HEK293 (cell line): ENCODE results near the gene ARHGAP8.

ENCODE experiments used
- CTCF ChIA-PET: fragments of 350-600 bp; formaldehyde crosslinking; extraction: SDS; loops from one replicate; lab custom pipeline; 2021; ENCODE audit warnings: antibody characterized with exemption; lab: Yijun Ruan, JAX
- POLR2A ChIA-PET: fragments of 300-600 bp; formaldehyde crosslinking; extraction: SDS; loops from one replicate; lab custom pipeline; 2020; ENCODE audit warnings: antibody characterized with exemption, inconsistent platforms; lab: Yijun Ruan, JAX
- H3K27ac ChIP-seq: fragments of 200-500 bp; sonication (Bioruptor generic); 2 replicates; pipeline ENCODE4 v1.5.1; 2014; ENCODE audit warnings: low read depth, low read length, control low read depth, inconsistent platforms; ENCODE audit errors: extremely low read depth
- H3K36me3 ChIP-seq, 2 experiments: fragments of 200-500 bp in 1 of 2; sonication (Bioruptor generic) in 1 of 2; 1 replicate in 1 of 2; 2 replicates in 1 of 2; pipeline ENCODE4 v1.5.1; 2014 to 2017; ENCODE audit warnings: inconsistent platforms in 2 of 2, low read length in 2 of 2; ENCODE audit not compliant: control insufficient read depth in 2 of 2, insufficient read depth in 1 of 2
- H3K4me1 ChIP-seq: fragments of 200-500 bp; sonication (Bioruptor generic); 2 replicates; pipeline ENCODE4 v1.5.1; 2014; ENCODE audit warnings: mild to moderate bottlenecking, low read length, inconsistent platforms; ENCODE audit not compliant: control insufficient read depth, insufficient read depth
- H3K4me3 ChIP-seq: 2 replicates; pipeline ENCODE4 v1.5.1; 2011; ENCODE audit warnings: low read depth, mild to moderate bottlenecking, control low read depth, low read length, moderate library complexity
- H3K9me3 ChIP-seq: fragments of 200-500 bp; sonication (Bioruptor generic); 2 replicates; pipeline ENCODE4 v1.5.1; 2014; ENCODE audit warnings: low read depth, low read length, inconsistent platforms; ENCODE audit not compliant: control insufficient read depth, insufficient read depth
- INSM2 ChIP-seq: fragments of 450-650 bp; formaldehyde crosslinking; IDR thresholded peaks from 2 replicates; pipeline ENCODE4 v1.5.1; 2016; ENCODE audit warnings: missing biosample characterization, missing genetic modification characterization
- KLF7 ChIP-seq: fragments of 450-650 bp; formaldehyde crosslinking; IDR thresholded peaks from 2 replicates; pipeline ENCODE4 v1.5.1; 2016; ENCODE audit warnings: missing biosample characterization, missing genetic modification characterization, borderline replicate concordance
- PATZ1 ChIP-seq: fragments of 450-650 bp; formaldehyde crosslinking; IDR thresholded peaks from 2 replicates; pipeline ENCODE4 v1.5.1; 2016; ENCODE audit warnings: missing biosample characterization, missing genetic modification characterization
- SALL2 ChIP-seq: fragments of 450-650 bp; formaldehyde crosslinking; IDR thresholded peaks from 2 replicates; pipeline ENCODE4 v1.5.0; 2017; ENCODE audit warnings: missing biosample characterization, mild to moderate bottlenecking, missing genetic modification characterization, borderline replicate concordance
- ZBTB6 ChIP-seq: fragments of 450-650 bp; formaldehyde crosslinking; IDR thresholded peaks from 2 replicates; pipeline ENCODE4 v1.5.1; 2017; ENCODE audit warnings: missing biosample characterization, missing genetic modification characterization
- ZNF155 ChIP-seq: fragments of 450-650 bp; formaldehyde crosslinking; IDR thresholded peaks from 2 replicates; pipeline ENCODE4 v1.5.1; 2016; ENCODE audit warnings: missing biosample characterization, missing genetic modification characterization
- ZNF169 ChIP-seq: fragments of 450-650 bp; formaldehyde crosslinking; IDR thresholded peaks from 2 replicates; pipeline ENCODE4 v1.5.1; 2016; ENCODE audit warnings: missing biosample characterization, missing genetic modification characterization
- ZNF239 ChIP-seq: fragments of 450-650 bp; formaldehyde crosslinking; IDR thresholded peaks from 2 replicates; pipeline ENCODE4 v1.5.1; 2016; ENCODE audit warnings: missing biosample characterization, missing genetic modification characterization
- ZNF549 ChIP-seq: fragments of 450-650 bp; IDR thresholded peaks from 2 replicates; pipeline ENCODE4 v1.5.1; 2018; ENCODE audit warnings: missing biosample characterization, missing genetic modification characterization, mild to moderate bottlenecking, inconsistent platforms, moderate library complexity
- ZNF623 ChIP-seq: fragments of 450-650 bp; formaldehyde crosslinking; IDR thresholded peaks from 2 replicates; pipeline ENCODE4 v1.5.1; 2016; ENCODE audit warnings: missing biosample characterization, missing genetic modification characterization
- ZNF658 ChIP-seq: fragments of 450-650 bp; formaldehyde crosslinking; IDR thresholded peaks from 2 replicates; pipeline ENCODE4; 2016; ENCODE audit warnings: missing biosample characterization, missing genetic modification characterization
- ZNF664 ChIP-seq: fragments of 450-650 bp; formaldehyde crosslinking; IDR thresholded peaks from 2 replicates; pipeline ENCODE4 v1.5.1; 2016; ENCODE audit warnings: missing biosample characterization, missing genetic modification characterization
- TF ChIP-seq, protein P1 (sequence below): fragments of 450-650 bp; formaldehyde crosslinking; IDR thresholded peaks from 2 replicates; pipeline ENCODE4 v1.5.1; 2016; ENCODE audit warnings: missing biosample characterization, missing genetic modification characterization, low read depth

Gene ARHGAP8

DNA sequence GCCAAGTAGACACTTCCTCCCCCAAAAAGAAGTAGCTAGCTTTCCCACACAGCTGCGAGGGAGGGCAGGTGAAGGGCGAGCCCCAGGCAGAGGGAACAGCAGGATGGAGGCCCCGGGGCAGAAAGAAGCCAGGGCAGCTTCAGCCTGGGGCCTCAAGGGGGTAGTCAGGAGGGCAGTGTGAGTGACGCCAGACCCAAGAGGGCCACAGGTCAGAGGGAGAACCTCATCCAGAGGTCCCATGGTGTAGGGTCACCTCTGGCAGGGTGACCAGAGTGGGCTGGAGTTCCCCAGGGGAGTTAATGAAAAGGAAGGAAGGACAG, 41.2 kb upstream of the ARHGAP8 start (continued):
- no peak for TF ChIP-seq KLF7 (tag by site-specific recombination)

DNA sequence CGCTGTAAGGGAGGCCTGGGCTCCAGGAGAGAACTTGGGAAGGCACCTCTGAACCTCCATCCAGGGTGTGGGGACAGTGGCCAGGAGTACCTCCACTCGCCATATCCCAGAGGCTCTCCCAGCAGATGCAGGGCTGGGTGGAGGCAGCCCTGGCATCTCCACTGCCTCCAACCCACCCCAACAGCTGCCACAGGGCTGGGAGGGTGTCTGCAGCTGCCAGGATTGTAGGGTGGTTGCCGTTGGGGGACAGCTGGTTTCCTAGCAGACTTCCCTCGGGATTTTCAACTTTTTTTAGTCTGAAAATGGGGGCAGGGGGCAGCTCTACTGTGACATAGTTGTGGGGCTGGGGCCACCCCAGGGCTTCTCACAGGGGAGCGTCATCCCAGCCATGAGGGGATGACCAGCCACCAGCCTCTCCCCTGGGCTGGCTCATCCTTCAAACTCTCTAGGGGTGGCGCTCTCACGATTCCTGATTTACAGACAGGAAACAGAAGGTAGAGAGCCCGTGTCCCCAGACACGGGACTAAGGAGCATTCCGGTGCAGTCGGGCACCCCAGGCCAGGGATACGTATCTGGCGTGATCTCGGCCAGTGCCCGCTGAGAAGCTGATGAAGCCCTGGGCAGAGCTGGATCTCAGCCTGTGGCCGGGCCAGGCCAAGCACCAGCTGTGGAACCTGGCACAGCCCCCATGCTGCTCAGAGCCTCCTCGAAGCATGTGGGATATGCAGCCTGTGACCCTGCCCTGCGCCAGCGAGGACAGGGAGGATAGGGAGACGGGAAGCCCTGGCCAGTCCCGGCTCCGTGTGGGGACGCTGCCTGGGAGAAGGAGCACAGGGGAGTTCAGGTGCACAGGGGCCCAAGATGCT, 40.5 kb upstream of the ARHGAP8 start:
- TF ChIP-seq PATZ1: no peak
- TF ChIP-seq SALL2 (tag by site-specific recombination): no peak
- TF ChIP-seq ZNF155 (tag by site-specific recombination): no peak
- TF ChIP-seq INSM2 (tag by site-specific recombination): no peak
- TF ChIP-seq ZNF623 (tag by site-specific recombination): no peak
- TF ChIP-seq ZNF664: no peak
- TF ChIP-seq ZNF169: no peak
- no peak for TF ChIP-seq ZNF658 (tag by site-specific recombination)
- no peak overlapping the region for H3K4me3 ChIP-seq
- H3K4me1 ChIP-seq: peaks cover 2% of the 10 kb centered on the region; the same call in 1 of the 2 replicates
- H3K36me3 ChIP-seq: peaks cover 0 to 4% of the 10 kb centered on the region in 2 experiments; a peak in 2 of 3 replicates
- POLR2A ChIA-PET: no interaction called here
- no peak overlapping the region for H3K27ac ChIP-seq
- CTCF ChIA-PET: interaction anchor here (1.6 kb wide), 1 partner anchor 23 kb away, joined by 6 read pairs; no protein-coding TSS in a partner anchor
- H3K9me3 ChIP-seq: no peaks in the 10 kb centered on the region

DNA sequence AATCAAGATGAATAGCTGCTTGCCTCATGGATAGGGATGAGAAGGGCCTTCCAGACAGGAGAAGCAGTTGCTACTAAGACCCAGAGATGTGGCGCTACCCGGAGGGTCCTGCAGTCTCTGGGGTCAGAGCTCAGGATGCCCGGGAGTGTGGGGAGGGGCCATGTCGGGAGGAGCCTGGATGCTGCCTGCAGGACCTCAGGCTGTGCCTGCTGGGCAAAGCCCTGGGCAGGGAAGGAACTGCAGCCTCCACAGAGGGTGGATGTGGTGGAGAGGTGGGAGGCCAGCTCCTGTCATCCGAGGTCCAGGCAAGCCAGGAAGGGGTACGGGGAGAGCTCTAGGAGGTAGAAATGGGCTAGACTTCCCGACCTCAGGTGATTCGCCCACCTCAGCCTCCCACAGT, 39.4 kb upstream of the ARHGAP8 start:
- ChIA-PET CTCF (interaction anchor here (0.6 to 1.6 kb wide), 2 partner anchors 22 to 34 kb away, joined by 3 to 6 read pairs; no protein-coding TSS in a partner anchor), POLR2A (no interaction called here)

More for the DNA sequence above, 39.4 kb upstream of the ARHGAP8 start:
- Histone ChIP-seq H3K36me3 (peaks cover 0 to 4% of the 10 kb centered on the region in 2 experiments; a peak in 2 of 3 replicates), H3K9me3 (no peaks in the 10 kb centered on the region), H3K27ac (no peak overlapping the region), H3K4me3 (no peak overlapping the region), H3K4me1 (peaks cover 2% of the 10 kb centered on the region; the same call in 1 of the 2 replicates)
- TF ChIP-seq, protein P1, sequence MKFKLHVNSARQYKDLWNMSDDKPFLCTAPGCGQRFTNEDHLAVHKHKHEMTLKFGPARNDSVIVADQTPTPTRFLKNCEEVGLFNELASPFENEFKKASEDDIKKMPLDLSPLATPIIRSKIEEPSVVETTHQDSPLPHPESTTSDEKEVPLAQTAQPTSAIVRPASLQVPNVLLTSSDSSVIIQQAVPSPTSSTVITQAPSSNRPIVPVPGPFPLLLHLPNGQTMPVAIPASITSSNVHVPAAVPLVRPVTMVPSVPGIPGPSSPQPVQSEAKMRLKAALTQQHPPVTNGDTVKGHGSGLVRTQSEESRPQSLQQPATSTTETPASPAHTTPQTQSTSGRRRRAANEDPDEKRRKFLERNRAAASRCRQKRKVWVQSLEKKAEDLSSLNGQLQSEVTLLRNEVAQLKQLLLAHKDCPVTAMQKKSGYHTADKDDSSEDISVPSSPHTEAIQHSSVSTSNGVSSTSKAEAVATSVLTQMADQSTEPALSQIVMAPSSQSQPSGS (tag by site-specific recombination): no peak
- no peak for TF ChIP-seq ZBTB6 (tag by site-specific recombination)
- no peak for TF ChIP-seq ZNF549 (tag by site-specific recombination)
- no peak for TF ChIP-seq ZNF239 (tag by site-specific recombination)
